Activated CD8-positive, alpha-beta T cell treated with anti-CD3 and anti-CD28 coated beads for 36 hours (primary cell): ENCODE results near the gene NCS1. TPM values are rescaled to one million over a fixed set of nuclear protein-coding genes. Genes with fewer than 3 reads are reported as not detected.
"Not testable (repeated sequence)": the region's sequence is repeated elsewhere in the genome, so short reads cannot be mapped to it uniquely, and the experiment has no call there.

Experiments used
- ATAC-seq: fragments of 200-7000 bp; cut with Tn5 transposase; one replicate; pipeline ENCODE4 v1.10.0; 2021; ENCODE audit warnings: mild to moderate bottlenecking, moderate library complexity
- CTCF ChIA-PET: fragments of 350-600 bp; sonication (Branson Sonifier 250); formaldehyde crosslinking; loops from one replicate; lab custom pipeline; 2021; ENCODE audit warnings: antibody characterized with exemption; lab: Charles Lee
- POLR2A ChIA-PET: fragments of 350-600 bp; sonication (Branson Sonifier 250); formaldehyde crosslinking; loops from one replicate; lab custom pipeline; 2021; ENCODE audit warnings: antibody characterized with exemption; lab: Charles Lee
- DNase-seq: peaks from one replicate; pipeline ENCODE4 v3.0.0-alpha.2; 2020
- H3K27ac Mint-ChIP-seq: one replicate; pipeline ENCODE4 v1.8.0; 2021; ENCODE audit warnings: mild to moderate bottlenecking, mixed read lengths
- H3K27me3 Mint-ChIP-seq: one replicate; pipeline ENCODE4 v1.8.0; 2021; ENCODE audit warnings: mixed read lengths
- H3K36me3 Mint-ChIP-seq: one replicate; pipeline ENCODE4 v1.8.0; 2021; ENCODE audit warnings: low read depth, mixed read lengths
- H3K4me1 Mint-ChIP-seq: one replicate; pipeline ENCODE4 v1.8.0; 2021; ENCODE audit warnings: low read depth, mixed read lengths
- H3K4me3 Mint-ChIP-seq: one replicate; pipeline ENCODE4 v1.8.0; 2021; ENCODE audit warnings: mild to moderate bottlenecking, moderate library complexity, mixed read lengths
- H3K9me3 Mint-ChIP-seq: one replicate; pipeline ENCODE4 v1.8.0; 2021; ENCODE audit warnings: mixed read lengths
- CTCF ChIP-seq: fragments of 200-600 bp; IDR thresholded peaks from one replicate; pipeline ENCODE4 v1.8.0; 2022; ENCODE audit warnings: antibody characterized with exemption, mild to moderate bottlenecking
- intact Hi-C: fragments of 100-400 bp; cut with micrococcal nuclease; formaldehyde crosslinking; loops from one replicate; pipeline ENCODE4 v1.10.0; 2022
- total RNA-seq, 2 experiments: library from RNA; stranded (reverse); gene quantifications; one replicate each; pipeline ENCODE4 v1.2.3, GENCODE V29; 2021

Gene NCS1
- total RNA-seq, 2 experiments from 2014 or later, result 21.2 to 21.3 TPM

DNA sequence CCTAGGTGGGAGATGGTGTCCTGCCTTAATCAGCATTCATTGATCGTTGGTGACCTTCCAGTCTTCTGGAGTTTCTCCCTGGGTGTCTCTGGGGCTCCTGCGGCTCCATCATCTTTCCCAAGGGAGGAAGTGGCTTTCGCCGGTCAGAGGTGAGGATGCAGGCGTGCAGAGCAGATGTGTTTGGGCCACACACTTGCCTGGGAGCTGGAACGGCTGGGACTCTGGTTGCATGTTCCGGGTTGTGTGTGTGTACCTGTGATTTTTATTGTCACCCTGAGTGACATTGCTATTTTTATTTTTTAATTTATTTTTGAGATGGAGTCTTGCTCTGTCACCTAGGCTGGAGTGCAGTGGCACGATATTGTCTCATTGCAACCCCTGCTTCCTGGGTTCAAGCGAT, 103.0 kb downstream of the NCS1 start:
- no peaks in the 10 kb centered on the region for H3K4me1 Mint-ChIP-seq
- ChIA-PET POLR2A (no interaction called here), CTCF (no interaction called here)
- intact Hi-C loops, result no loop called here
- H3K36me3 Mint-ChIP-seq, result no peaks in the 10 kb centered on the region
- peaks cover 14% of the 10 kb centered on the region for H3K27me3 Mint-ChIP-seq
- no peak overlapping the region for H3K27ac Mint-ChIP-seq
- H3K4me3 Mint-ChIP-seq, result no peak overlapping the region
- no peak for TF ChIP-seq CTCF
- no peak for ATAC-seq
- H3K9me3 Mint-ChIP-seq, result no peaks in the 10 kb centered on the region
- DNase-seq, result no peak

GRCh38 chr9:130276121-130276520, 103.9 kb downstream of the NCS1 start:
- Mint-ChIP-seq H3K4me1 (no peaks in the 10 kb centered on the region), H3K27ac (no peak overlapping the region), H3K27me3 (peaks cover 10% of the 10 kb centered on the region), H3K36me3 (no peaks in the 10 kb centered on the region), H3K4me3 (no peak overlapping the region), H3K9me3 (no peaks in the 10 kb centered on the region)
- ChIA-PET POLR2A (no interaction called here), CTCF (no interaction called here)
- DNase-seq (no peak), ATAC-seq (no peak)
- intact Hi-C loops, result no loop called here
- no peak for TF ChIP-seq CTCF

DNA sequence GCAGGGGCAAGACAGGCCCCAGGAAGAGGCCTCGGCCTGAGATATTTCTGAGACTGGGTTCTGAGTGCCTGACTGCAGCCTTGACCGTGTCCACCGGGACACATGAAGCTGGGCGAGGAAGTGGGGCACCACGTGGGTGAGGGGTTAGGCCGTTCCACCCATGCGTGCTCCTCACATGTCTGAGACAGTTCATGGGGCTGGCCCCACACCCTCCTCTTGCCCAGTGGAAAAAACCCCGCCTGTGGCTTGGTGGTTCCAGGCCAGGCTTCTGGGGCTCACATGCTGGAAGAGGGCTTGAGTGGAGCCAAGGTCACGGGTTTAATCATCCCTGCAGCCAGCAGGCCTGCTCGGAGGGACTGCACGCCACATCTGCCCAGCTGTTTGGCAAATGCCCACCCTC, 104.8 kb downstream of the NCS1 start:
- no peak for ATAC-seq
- H3K9me3 Mint-ChIP-seq, result no peaks in the 10 kb centered on the region
- H3K36me3 Mint-ChIP-seq, result no peaks in the 10 kb centered on the region
- CTCF ChIA-PET, result no interaction called here
- intact Hi-C loops, result no loop called here
- no peak overlapping the region for H3K27ac Mint-ChIP-seq
- no peaks in the 10 kb centered on the region for H3K4me1 Mint-ChIP-seq
- no peak for TF ChIP-seq CTCF
- DNase-seq, result no peak
- H3K27me3 Mint-ChIP-seq, result peaks cover 8% of the 10 kb centered on the region
- POLR2A ChIA-PET, result no interaction called here
- no peak overlapping the region for H3K4me3 Mint-ChIP-seq

GRCh38 chr9:130277525-130277924, 105.3 kb downstream of the NCS1 start:
- H3K27me3 Mint-ChIP-seq, H3K36me3 Mint-ChIP-seq, H3K4me1 Mint-ChIP-seq, CTCF ChIA-PET, DNase-seq, intact Hi-C loops, H3K27ac Mint-ChIP-seq, H3K9me3 Mint-ChIP-seq, ATAC-seq, H3K4me3 Mint-ChIP-seq, POLR2A ChIA-PET: not testable (repeated sequence)

- Mint-ChIP-seq H3K36me3 (no peaks in the 10 kb centered on the region), H3K27ac (no peak overlapping the region), H3K4me1 (no peaks in the 10 kb centered on the region), H3K4me3 (no peak overlapping the region), H3K27me3 (peaks cover 7% of the 10 kb centered on the region), H3K9me3 (no peaks in the 10 kb centered on the region)
- POLR2A ChIA-PET, result interaction anchor here (0.6 kb wide), 1 partner anchor 212 kb away, joined by 3 read pairs; no protein-coding TSS in a partner anchor
- CTCF ChIA-PET, result interaction anchor here (1.2 kb wide), 1 partner anchor 40 kb away, joined by 4 read pairs; no protein-coding TSS in a partner anchor
- intact Hi-C loops, result no loop called here
- DNase-seq (no peak), ATAC-seq (no peak)
- TF ChIP-seq CTCF, result no peak
Measured at GRCh38 chr9:130283539-130284248, 111.5 kb downstream of the NCS1 start.
